HCT116 (cell line): ENCODE data around the gene ERC2.

Experiments
- ATF3 ChIP-seq: IDR thresholded peaks from 2 replicates; pipeline ENCODE4 v1.6.1; 2012
- CEBPB ChIP-seq: IDR thresholded peaks from 2 replicates; pipeline ENCODE4 v1.6.1; 2012; ENCODE audit warnings: low read depth
- CTCF ChIP-seq, 3 experiments: fragments of 200-600 bp in 1 of 3; sonication (generic) in 1 of 3; IDR thresholded peaks in 2 of 3; conservative IDR thresholded peaks in 1 of 3; 2 replicates each; pipeline ENCODE4 v1.5.1; 2012 to 2017; ENCODE audit warnings: low read depth in 2 of 3, low read length in 2 of 3, antibody characterized with exemption in 1 of 3, borderline replicate concordance in 1 of 3, control low read depth in 1 of 3, mild to moderate bottlenecking in 1 of 3, mixed read lengths in 1 of 3, mixed run types in 1 of 3, moderate library complexity in 1 of 3; ENCODE audit not compliant: insufficient read depth in 1 of 3
- EZH2 ChIP-seq: fragments of 200-600 bp; sonication (generic); IDR thresholded peaks from 2 replicates; pipeline ENCODE4 v1.6.1; 2017; ENCODE audit warnings: antibody characterized with exemption, mixed run types
- POLR2AphosphoS5 ChIP-seq: IDR thresholded peaks from 2 replicates; pipeline ENCODE4 v1.6.1; 2011; ENCODE audit warnings: mild to moderate bottlenecking, low read depth, low read length, moderate library complexity
- RAD21 ChIP-seq: IDR thresholded peaks from 2 replicates; pipeline ENCODE4 v1.6.1; 2012; ENCODE audit warnings: low read depth, mild to moderate bottlenecking
- REST ChIP-seq: IDR thresholded peaks from 2 replicates; pipeline ENCODE4 v1.6.1; 2012; ENCODE audit warnings: low read depth
- SP1 ChIP-seq: IDR thresholded peaks from 2 replicates; pipeline ENCODE4 v1.6.1; 2012; ENCODE audit warnings: low read depth
- ZBTB33 ChIP-seq: IDR thresholded peaks from 2 replicates; pipeline ENCODE4 v1.6.1; 2011; ENCODE audit warnings: mild to moderate bottlenecking, low read length, moderate library complexity; ENCODE audit not compliant: insufficient replicate concordance; ENCODE audit errors: extremely low read depth
- ZNF274 ChIP-seq: fragments of 200-500 bp; sonication (Bioruptor generic); IDR thresholded peaks from 2 replicates; pipeline ENCODE4 v1.6.1; 2014; ENCODE audit warnings: mild to moderate bottlenecking, low read depth, low read length, inconsistent platforms

- TF ChIP-seq CTCF (IDR thresholded peaks at IDR 0.05 in 2 of 3, conservative IDR thresholded peaks at IDR 0.05 in 1 of 3; ENCODE audit: borderline replicate concordance in 1 of 3, insufficient read depth in 1 of 3, low read depth in 2 of 3, low read length in 2 of 3), result no peak
- no peak for TF ChIP-seq SP1
- no peak for TF ChIP-seq POLR2AphosphoS5
- TF ChIP-seq RAD21, result no peak
- no peak for TF ChIP-seq ATF3
- TF ChIP-seq REST, result no peak
- TF ChIP-seq ZNF274, result no peak
- no peak for TF ChIP-seq ZBTB33
- no peak for TF ChIP-seq CEBPB
- TF ChIP-seq EZH2, result no peak
Measured at GRCh38 chr3:56019490-56020146, 448.6 kb downstream of the ERC2 start.
